Right atrium auricular region (tissue), 2 donors: ENCODE results near the gene ESYT3. TPM values are rescaled to one million over a fixed set of nuclear protein-coding genes. Genes with fewer than 3 reads are reported as not detected.

Source experiments
- DNase-seq: peaks from one replicate; pipeline ENCODE4 v3.0.0-alpha.2; 2019; ENCODE audit warnings: low spot score
- H3K27ac ChIP-seq, 2 donors: fragments of 200-600 bp; sonication (generic); 1 replicate in 1 of 2; 2 replicates in 1 of 2; pipeline ENCODE4 v1.5.1; 2016 to 2019
- H3K27me3 ChIP-seq, 2 donors: fragments of 200-600 bp; sonication (generic); one replicate each; pipeline versions ENCODE4 v1.5.1 to v1.6.0; 2017 to 2019
- H3K36me3 ChIP-seq: fragments of 200-600 bp; sonication (generic); one replicate; pipeline ENCODE4 v1.5.1; 2016
- H3K4me1 ChIP-seq, 2 donors: fragments of 200-600 bp; sonication (generic); one replicate each; pipeline versions ENCODE4 v1.5.1 to v1.6.0; 2017 to 2019
- H3K4me3 ChIP-seq, 2 donors: fragments of 200-600 bp; sonication (generic); 1 replicate in 1 of 2; 2 replicates in 1 of 2; pipeline ENCODE4 v1.5.1; 2017 to 2019; ENCODE audit warnings: mild to moderate bottlenecking in 1 of 2, moderate library complexity in 1 of 2
- H3K9me3 ChIP-seq, 2 donors: fragments of 200-600 bp; sonication (generic); one replicate each; pipeline ENCODE4 v1.5.1; 2019
- total RNA-seq, 2 donors: library from RNA; depleted of rRNA; stranded (reverse); fragments of >200 nt; gene quantifications; one replicate each; pipeline ENCODE4 v1.1.0, GENCODE V29; 2016
- TF ChIP-seq, protein P1 (sequence below), 2 donors: fragments of 200-600 bp; sonication (generic); IDR thresholded peaks; one replicate each; pipeline ENCODE4 v1.5.1; 2019; ENCODE audit warnings: antibody characterized with exemption in 2 of 2

ESYT3 gene
- 1 to 10 TPM; 1.6 to 2.6 TPM for total RNA-seq

- no peak within 1 kb of the TSS for H3K27ac ChIP-seq
- H3K4me1 ChIP-seq, result peaks cover 0 to 22% of the 10 kb centered on the region in 2 donors
- no peaks in the 10 kb centered on the region for H3K9me3 ChIP-seq
- H3K4me3 ChIP-seq, result peak within 1 kb of the TSS; percentile 43 to 60
- TF ChIP-seq, protein P1, sequence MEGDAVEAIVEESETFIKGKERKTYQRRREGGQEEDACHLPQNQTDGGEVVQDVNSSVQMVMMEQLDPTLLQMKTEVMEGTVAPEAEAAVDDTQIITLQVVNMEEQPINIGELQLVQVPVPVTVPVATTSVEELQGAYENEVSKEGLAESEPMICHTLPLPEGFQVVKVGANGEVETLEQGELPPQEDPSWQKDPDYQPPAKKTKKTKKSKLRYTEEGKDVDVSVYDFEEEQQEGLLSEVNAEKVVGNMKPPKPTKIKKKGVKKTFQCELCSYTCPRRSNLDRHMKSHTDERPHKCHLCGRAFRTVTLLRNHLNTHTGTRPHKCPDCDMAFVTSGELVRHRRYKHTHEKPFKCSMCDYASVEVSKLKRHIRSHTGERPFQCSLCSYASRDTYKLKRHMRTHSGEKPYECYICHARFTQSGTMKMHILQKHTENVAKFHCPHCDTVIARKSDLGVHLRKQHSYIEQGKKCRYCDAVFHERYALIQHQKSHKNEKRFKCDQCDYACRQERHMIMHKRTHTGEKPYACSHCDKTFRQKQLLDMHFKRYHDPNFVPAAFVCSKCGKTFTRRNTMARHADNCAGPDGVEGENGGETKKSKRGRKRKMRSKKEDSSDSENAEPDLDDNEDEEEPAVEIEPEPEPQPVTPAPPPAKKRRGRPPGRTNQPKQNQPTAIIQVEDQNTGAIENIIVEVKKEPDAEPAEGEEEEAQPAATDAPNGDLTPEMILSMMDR (IDR thresholded peaks at IDR 0.05), result no peak
- H3K36me3 ChIP-seq, result no peaks in the 10 kb centered on the region
- H3K27me3 ChIP-seq, result no peaks in the 10 kb centered on the region
- DNase-seq, result peak; percentile 73
Measured at GRCh38 chr3:138434276-138434874, at the start of gene ESYT3. TSS of gene ESYT3 (plus strand) at chr3:138434616. CDS start at chr3:138434799, 183 bp downstream.

GRCh38 chr3:138384976-138385375 lies 49.4 kb upstream of the ESYT3 start:
- no peak for DNase-seq
- Histone ChIP-seq H3K27ac (peak overlapping the region; percentile 82 to 95), H3K27me3 (no peaks in the 10 kb centered on the region), H3K9me3 (no peaks in the 10 kb centered on the region), H3K4me1 (peaks cover 0 to 80% of the 10 kb centered on the region in 2 donors), H3K4me3 (no peak overlapping the region), H3K36me3 (no peaks in the 10 kb centered on the region)
- TF ChIP-seq, protein P1 (IDR thresholded peaks at IDR 0.05), result no peak

DNA sequence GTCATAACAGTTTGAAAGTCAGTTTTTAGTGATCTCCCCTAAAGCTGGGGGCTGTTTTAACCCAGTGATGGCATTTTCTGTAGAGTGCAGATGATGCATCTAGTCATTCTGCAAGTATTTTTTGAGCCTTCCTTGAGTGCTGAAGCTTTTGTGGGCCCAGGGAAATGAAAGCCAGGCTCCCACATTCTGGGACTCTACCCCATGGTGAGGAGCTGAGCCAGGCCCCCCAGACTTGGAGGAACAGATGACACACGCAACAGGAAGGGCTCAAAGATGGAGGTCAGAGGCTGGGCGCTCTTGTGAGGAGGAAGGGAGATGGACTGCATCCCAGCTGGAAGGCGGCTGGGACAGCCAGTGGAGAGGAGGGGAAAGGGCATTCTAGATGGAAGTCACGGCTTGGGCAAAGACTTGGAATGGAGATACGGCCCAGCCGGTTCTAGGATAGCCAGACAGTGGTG lies 45.2 kb upstream of the ESYT3 start:
- Histone ChIP-seq H3K27ac (peak overlapping the region; percentile 73 to 95), H3K4me3 (no peak overlapping the region), H3K9me3 (no peaks in the 10 kb centered on the region), H3K27me3 (no peaks in the 10 kb centered on the region), H3K4me1 (peaks cover 0 to 67% of the 10 kb centered on the region in 2 donors), H3K36me3 (no peaks in the 10 kb centered on the region)
- TF ChIP-seq, protein P1 (IDR thresholded peaks at IDR 0.05), result no peak
- DNase-seq, result no peak

DNA sequence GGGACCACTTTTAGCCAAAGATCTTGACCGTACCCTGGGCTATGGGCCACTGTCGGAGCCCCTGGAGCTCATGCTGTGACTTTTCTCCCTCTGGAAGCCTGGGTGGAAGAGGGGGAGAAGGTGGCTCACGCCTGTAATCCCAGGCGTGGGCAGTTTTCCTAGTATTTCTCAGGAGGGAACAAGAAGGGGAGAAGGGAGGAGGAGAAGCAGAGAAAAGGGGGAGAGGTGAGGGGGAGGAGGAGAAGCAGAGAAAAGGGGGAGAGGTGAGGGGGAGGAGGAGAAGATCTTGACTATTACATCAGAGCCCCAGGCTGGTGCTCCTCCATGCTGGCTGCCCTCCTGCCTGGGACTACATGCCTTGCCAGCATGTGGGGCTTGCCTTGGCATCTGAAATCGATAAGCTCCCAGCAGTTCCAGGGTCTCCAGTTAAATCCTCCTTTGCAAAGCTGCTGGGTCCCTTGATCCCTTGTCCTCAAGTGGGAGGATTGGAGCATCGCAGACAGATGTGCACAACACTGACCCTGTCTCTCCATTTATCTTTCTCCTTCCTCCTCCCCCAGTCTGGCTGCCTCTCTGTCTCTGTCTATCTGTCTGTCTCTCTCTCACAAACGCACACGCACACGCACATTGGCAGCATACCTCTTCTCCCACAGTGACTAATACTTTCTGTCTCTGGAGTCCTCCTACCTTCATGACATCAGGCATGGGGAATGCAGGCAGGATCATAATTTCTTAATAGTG lies 44.4 kb upstream of the ESYT3 start:
- Histone ChIP-seq H3K4me1 (peaks cover 0 to 63% of the 10 kb centered on the region in 2 donors), H3K4me3 (no peak overlapping the region), H3K27ac (peak overlapping the region; percentile 73 to 95), H3K27me3 (no peaks in the 10 kb centered on the region), H3K36me3 (no peaks in the 10 kb centered on the region), H3K9me3 (no peaks in the 10 kb centered on the region)
- no peak for DNase-seq
- TF ChIP-seq, protein P1 (IDR thresholded peaks at IDR 0.05), result no peak

DNA sequence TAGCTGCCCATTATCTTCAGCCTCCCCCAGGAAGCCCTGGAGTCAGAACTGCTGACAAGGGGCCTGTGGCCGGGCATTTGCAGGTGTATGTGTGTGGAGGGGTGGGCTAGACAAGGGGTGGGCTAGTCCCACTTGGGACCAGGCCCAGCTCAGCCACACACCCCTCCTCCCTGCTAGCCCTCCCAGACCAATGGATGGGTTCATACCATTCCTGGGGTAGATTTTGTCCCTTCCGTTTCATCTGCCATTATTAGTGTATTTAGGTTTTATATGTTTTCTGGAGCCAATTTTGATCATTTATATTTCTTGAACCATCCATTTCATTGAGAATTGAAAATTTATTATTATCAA lies 43.9 kb upstream of the ESYT3 start:
- Histone ChIP-seq H3K27me3 (no peaks in the 10 kb centered on the region), H3K27ac (peak overlapping the region; percentile 73 to 95), H3K9me3 (no peaks in the 10 kb centered on the region), H3K36me3 (no peaks in the 10 kb centered on the region), H3K4me3 (no peak overlapping the region), H3K4me1 (peaks cover 0 to 69% of the 10 kb centered on the region in 2 donors)
- no peak for DNase-seq
- TF ChIP-seq, protein P1 (IDR thresholded peaks at IDR 0.05), result no peak
